GM10266 (cell line): Measurements from ENCODE around the gene IL15RA.
"Not testable (repeated sequence)": the region's sequence is repeated elsewhere in the genome, so short reads cannot be mapped to it uniquely, and the experiment has no call there.

ENCODE experiments used
- DNase-seq: peaks from one replicate; pipeline ENCODE4 v3.0.0; 2012; ENCODE audit errors: extremely low spot score
- CTCF ChIP-seq: IDR thresholded peaks from 2 replicates; pipeline ENCODE4 v1.5.1; 2012; ENCODE audit warnings: mild to moderate bottlenecking, low read depth; ENCODE audit not compliant: control insufficient read depth, insufficient read depth; ENCODE audit errors: missing control alignments

Gene IL15RA

GRCh38 chr10:5961405-5962100 is 15.8 kb downstream of the IL15RA start:
- DNase-seq: no peak
- TF ChIP-seq CTCF: no peak

GRCh38 chr10:5960973-5961275 is 16.4 kb downstream of the IL15RA start:
- DNase-seq: not testable (repeated sequence)

GRCh38 chr10:5960070-5960972 is 17.0 kb downstream of the IL15RA start:
- DNase-seq: no peak
- TF ChIP-seq CTCF: no peak

- no peak for TF ChIP-seq CTCF
- DNase-seq: no peak
These were observed 17.7 kb downstream of the IL15RA start for GRCh38 chr10:5959581-5960069.

- no peak for TF ChIP-seq CTCF
- DNase-seq: no peak
These were observed 18.2 kb downstream of the IL15RA start for GRCh38 chr10:5959142-5959541.

- DNase-seq: no peak
- TF ChIP-seq CTCF: no peak
These were observed 18.7 kb downstream of the IL15RA start for GRCh38 chr10:5958675-5959074.

- no peak for DNase-seq
- no peak for TF ChIP-seq CTCF
These were observed 19.3 kb downstream of the IL15RA start for GRCh38 chr10:5958077-5958476.
